Activated naive CD4-positive, alpha-beta T cell treated with anti-CD3 and anti-CD28 coated beads, Interleukin-2, amount 50 U/mL, for 16 hours (primary cell): ENCODE measurements around the gene FAM227B.
"Not testable (repeated sequence)": the region's sequence is repeated elsewhere in the genome, so short reads cannot be mapped to it uniquely, and the experiment has no call there.

Experiments
- DNase-seq: peaks from one replicate; pipeline ENCODE4 v3.0.0-alpha.2; 2020

Gene FAM227B

GRCh38 chr15:49361370-49361769 lies 259.2 kb downstream of the FAM227B start:
- no peak for DNase-seq

GRCh38 chr15:49354439-49354838 lies 266.2 kb downstream of the FAM227B start:
- not testable (repeated sequence) for DNase-seq

- DNase-seq: no peak
Measured at GRCh38 chr15:49343546-49343945, 277.1 kb downstream of the FAM227B start.

- no peak for DNase-seq
Measured at GRCh38 chr15:49339656-49340055, 281.0 kb downstream of the FAM227B start.

- DNase-seq: no peak
Measured at GRCh38 chr15:49331951-49332350, 288.7 kb downstream of the FAM227B start.

- DNase-seq: no peak
Measured at GRCh38 chr15:49331442-49331841, 289.2 kb downstream of the FAM227B start.

- DNase-seq: no peak
Measured at GRCh38 chr15:49330166-49330565, 290.5 kb downstream of the FAM227B start.

- DNase-seq: no peak
Measured at GRCh38 chr15:49328941-49329340, 291.7 kb downstream of the FAM227B start.

GRCh38 chr15:49327927-49328326 lies 292.7 kb downstream of the FAM227B start:
- no peak for DNase-seq

GRCh38 chr15:49323207-49323606 lies 297.4 kb downstream of the FAM227B start:
- DNase-seq: no peak

- no peak for DNase-seq
Measured at GRCh38 chr15:49320351-49320750, 300.3 kb downstream of the FAM227B start.

- DNase-seq: no peak
Measured at GRCh38 chr15:49315391-49315823, 305.2 kb downstream of the FAM227B start.

- no peak for DNase-seq
Measured at GRCh38 chr15:49314716-49315115, 305.9 kb downstream of the FAM227B start.

- no peak for DNase-seq
Measured at GRCh38 chr15:49313650-49314049, 307.0 kb downstream of the FAM227B start.

- no peak for DNase-seq
Measured at GRCh38 chr15:49309889-49310288, 310.7 kb downstream of the FAM227B start.

GRCh38 chr15:49308686-49309085 lies 311.9 kb downstream of the FAM227B start:
- DNase-seq: no peak

- DNase-seq: no peak
Measured at GRCh38 chr15:49306551-49306950, 314.1 kb downstream of the FAM227B start.

- DNase-seq: no peak
Measured at GRCh38 chr15:49303003-49303402, 317.6 kb downstream of the FAM227B start.

- no peak for DNase-seq
Measured at GRCh38 chr15:49301562-49301961, 319.1 kb downstream of the FAM227B start.

- DNase-seq: no peak
Measured at GRCh38 chr15:49300856-49301255, 319.8 kb downstream of the FAM227B start.

- DNase-seq: no peak
Measured at GRCh38 chr15:49297584-49297983, 323.0 kb downstream of the FAM227B start.

GRCh38 chr15:49296258-49296657 lies 324.4 kb downstream of the FAM227B start:
- DNase-seq: no peak

- no peak for DNase-seq
Measured at GRCh38 chr15:49293941-49294340, 326.7 kb downstream of the FAM227B start.

GRCh38 chr15:49290191-49290590 lies 330.4 kb downstream of the FAM227B start:
- DNase-seq: no peak

- DNase-seq: no peak
Measured at GRCh38 chr15:49288391-49288790, 332.2 kb downstream of the FAM227B start.

GRCh38 chr15:49287481-49287880 lies 333.1 kb downstream of the FAM227B start:
- no peak for DNase-seq
